ENCODE measurements around the gene MCF2L2. TPM values are rescaled to one million over a fixed set of nuclear protein-coding genes. Genes with fewer than 3 reads are reported as not detected.

Gene MCF2L2
- polyA plus RNA-seq, 1 donor from 2014 or later, result 9.3 TPM

DNA sequence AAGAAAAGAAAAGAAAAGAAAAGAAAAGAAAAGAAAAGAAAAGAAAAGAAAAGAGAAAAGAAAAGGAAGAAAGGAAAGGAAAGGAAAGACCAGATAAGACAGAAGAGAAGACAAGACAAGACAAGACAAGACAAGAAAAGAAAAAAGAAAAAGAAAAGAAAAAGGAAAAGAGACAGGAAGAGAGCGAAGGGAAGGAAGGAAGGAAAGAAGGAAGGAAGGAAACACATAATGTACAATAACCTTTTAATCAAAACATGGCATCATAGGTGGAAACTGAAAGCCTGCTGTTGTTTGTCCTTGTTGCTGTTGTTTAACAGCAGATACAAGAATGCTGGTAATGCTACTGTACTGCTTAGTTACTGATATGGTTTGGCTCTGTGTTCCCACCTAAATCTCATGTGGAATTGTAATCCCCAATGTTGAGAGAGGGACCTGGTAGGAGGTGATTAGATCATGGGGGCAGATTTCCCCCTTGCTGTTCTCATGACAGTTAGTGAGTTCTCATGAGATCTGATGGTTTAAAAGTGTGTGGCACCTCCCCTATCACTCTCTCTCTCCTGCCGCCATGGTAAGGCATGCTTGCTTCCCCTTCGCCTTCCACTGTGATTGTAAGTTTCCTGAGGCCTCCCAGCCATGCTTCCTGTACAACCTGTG lies 67.3 kb downstream of the MCF2L2 start:
- Histone ChIP-seq H3K9ac (ENCODE audit: low read length) (no peak overlapping the region), H4K20me1 (ENCODE audit: insufficient read depth) (no peaks in the 10 kb centered on the region), H3K9me3 (ENCODE audit: low read length) (no peaks in the 10 kb centered on the region), H3K4me2 (ENCODE audit: low read length) (no peak overlapping the region), H3K79me2 (replicated peaks; ENCODE audit: insufficient read depth, low read length) (no peaks in the 10 kb centered on the region), H3K27ac (ENCODE audit: low read length) (no peak overlapping the region), H3F3A (ENCODE audit: insufficient read depth, low read length, poor library complexity, severe bottlenecking) (no peaks in the 10 kb centered on the region), H3K27me3 (ENCODE audit: insufficient read depth, low read depth, low read length) (no peaks in the 10 kb centered on the region), H2AFZ (ENCODE audit: low read depth, low read length) (no peak overlapping the region), H3K4me3 (ENCODE audit: low read length) (no peak overlapping the region), H3K36me3 (ENCODE audit: insufficient read depth, low read length) (no peaks in the 10 kb centered on the region), H3K9me2 (ENCODE audit: insufficient read depth, low read length) (no peaks in the 10 kb centered on the region)
- no peak for TF ChIP-seq TAF1 (IDR thresholded peaks at IDR 0.05; ENCODE audit: low read depth)
- TF ChIP-seq, protein P1, sequence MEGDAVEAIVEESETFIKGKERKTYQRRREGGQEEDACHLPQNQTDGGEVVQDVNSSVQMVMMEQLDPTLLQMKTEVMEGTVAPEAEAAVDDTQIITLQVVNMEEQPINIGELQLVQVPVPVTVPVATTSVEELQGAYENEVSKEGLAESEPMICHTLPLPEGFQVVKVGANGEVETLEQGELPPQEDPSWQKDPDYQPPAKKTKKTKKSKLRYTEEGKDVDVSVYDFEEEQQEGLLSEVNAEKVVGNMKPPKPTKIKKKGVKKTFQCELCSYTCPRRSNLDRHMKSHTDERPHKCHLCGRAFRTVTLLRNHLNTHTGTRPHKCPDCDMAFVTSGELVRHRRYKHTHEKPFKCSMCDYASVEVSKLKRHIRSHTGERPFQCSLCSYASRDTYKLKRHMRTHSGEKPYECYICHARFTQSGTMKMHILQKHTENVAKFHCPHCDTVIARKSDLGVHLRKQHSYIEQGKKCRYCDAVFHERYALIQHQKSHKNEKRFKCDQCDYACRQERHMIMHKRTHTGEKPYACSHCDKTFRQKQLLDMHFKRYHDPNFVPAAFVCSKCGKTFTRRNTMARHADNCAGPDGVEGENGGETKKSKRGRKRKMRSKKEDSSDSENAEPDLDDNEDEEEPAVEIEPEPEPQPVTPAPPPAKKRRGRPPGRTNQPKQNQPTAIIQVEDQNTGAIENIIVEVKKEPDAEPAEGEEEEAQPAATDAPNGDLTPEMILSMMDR (IDR thresholded peaks at IDR 0.05; ENCODE audit: poor library complexity, severe bottlenecking), result no peak
- TF ChIP-seq EP300 (conservative IDR thresholded peaks at IDR 0.05; ENCODE audit: poor library complexity, severe bottlenecking), result no peak

GRCh38 chr3:183359036-183359435 lies 69.4 kb downstream of the MCF2L2 start:
- Histone ChIP-seq H3K27ac (ENCODE audit: low read length) (no peak overlapping the region), H3K4me2 (ENCODE audit: low read length) (no peak overlapping the region), H3K36me3 (ENCODE audit: insufficient read depth, low read length) (no peaks in the 10 kb centered on the region), H3F3A (ENCODE audit: insufficient read depth, low read length, poor library complexity, severe bottlenecking) (no peaks in the 10 kb centered on the region), H4K20me1 (ENCODE audit: insufficient read depth) (no peaks in the 10 kb centered on the region), H3K9me3 (ENCODE audit: low read length) (no peaks in the 10 kb centered on the region), H3K79me2 (replicated peaks; ENCODE audit: insufficient read depth, low read length) (no peaks in the 10 kb centered on the region), H3K9me2 (ENCODE audit: insufficient read depth, low read length) (no peaks in the 10 kb centered on the region), H3K9ac (ENCODE audit: low read length) (no peak overlapping the region), H3K4me3 (ENCODE audit: low read length) (no peak overlapping the region), H3K27me3 (ENCODE audit: insufficient read depth, low read depth, low read length) (no peaks in the 10 kb centered on the region), H2AFZ (ENCODE audit: low read depth, low read length) (no peak overlapping the region)
- TF ChIP-seq REST (IDR thresholded peaks at IDR 0.05; ENCODE audit: borderline replicate concordance) (no peak), TAF1 (IDR thresholded peaks at IDR 0.05; ENCODE audit: low read depth) (no peak), SMC3 (conservative IDR thresholded peaks at IDR 0.05; ENCODE audit: poor library complexity) (no peak), RAD21 (conservative IDR thresholded peaks at IDR 0.05) (no peak), EZH2 (IDR thresholded peaks at IDR 0.05; ENCODE audit: borderline replicate concordance, insufficient read depth, low read length, poor library complexity, severe bottlenecking) (no peak), EP300 (conservative IDR thresholded peaks at IDR 0.05; ENCODE audit: poor library complexity, severe bottlenecking) (no peak), POLR2AphosphoS5 (IDR thresholded peaks at IDR 0.05) (no peak), MXI1 (conservative IDR thresholded peaks at IDR 0.05; ENCODE audit: poor library complexity, severe bottlenecking) (no peak)
- TF ChIP-seq, protein P1 (IDR thresholded peaks at IDR 0.05; ENCODE audit: poor library complexity, severe bottlenecking), result no peak
